CD4-positive, alpha-beta T cell treated with Interleukin-4 for 4 hours (primary cell): Measurements from ENCODE around the gene OVOL1.
"Not testable (repeated sequence)": the region's sequence is repeated elsewhere in the genome, so short reads cannot be mapped to it uniquely, and the experiment has no call there.

Source experiments
- DNase-seq: peaks from one replicate; pipeline ENCODE4 v3.0.0-alpha.2; 2020

The OVOL1 gene

GRCh38 chr11:65817835-65818680 is 31.2 kb downstream of the OVOL1 start:
- peak; percentile 82 for DNase-seq

GRCh38 chr11:65821107-65821506 is 34.2 kb downstream of the OVOL1 start:
- no peak for DNase-seq

- DNase-seq: no peak
These were observed 36.1 kb downstream of the OVOL1 start for GRCh38 chr11:65822776-65823528.

GRCh38 chr11:65826984-65827735 is 40.3 kb downstream of the OVOL1 start:
- no peak for DNase-seq

GRCh38 chr11:65829459-65829858 is 42.6 kb downstream of the OVOL1 start:
- DNase-seq: no peak

GRCh38 chr11:65832231-65832630 is 45.4 kb downstream of the OVOL1 start:
- not testable (repeated sequence) for DNase-seq

- peak; percentile 92 for DNase-seq
These were observed 46.6 kb downstream of the OVOL1 start, which contains the start of gene SNX32 for GRCh38 chr11:65833297-65834030. TSS of gene SNX32 (plus strand) at chr11:65833963. CDS start at chr11:65834066, 103 bp downstream.

GRCh38 chr11:65834202-65834601 is 47.3 kb downstream of the OVOL1 start:
- no peak for DNase-seq

GRCh38 chr11:65842144-65842543 is 55.3 kb downstream of the OVOL1 start:
- DNase-seq: no peak

- DNase-seq: no peak
These were observed 56.9 kb downstream of the OVOL1 start for GRCh38 chr11:65843811-65844210.

GRCh38 chr11:65844231-65844872 is 57.5 kb downstream of the OVOL1 start:
- DNase-seq: no peak
